ENCODE measurements around the gene C4BPA.

Gene C4BPA

GRCh38 chr1:207109004-207109403, 5.0 kb downstream of the C4BPA start:
- Histone ChIP-seq H3K27ac (no peak overlapping the region), H3K4me3 (no peak overlapping the region)
- no peak for TF ChIP-seq CTCF (IDR thresholded peaks at IDR 0.05)
- DNase-seq (ENCODE audit: low spot score) = no peak

GRCh38 chr1:207112616-207113296, 8.7 kb downstream of the C4BPA start:
- no peak for DNase-seq (ENCODE audit: low spot score)
- no peak for TF ChIP-seq CTCF (IDR thresholded peaks at IDR 0.05)
- Histone ChIP-seq H3K27ac (no peak overlapping the region), H3K4me3 (no peak overlapping the region)

GRCh38 chr1:207115269-207115668, 11.2 kb downstream of the C4BPA start:
- no peak for DNase-seq (ENCODE audit: low spot score)
- H3K4me3 ChIP-seq = no peak overlapping the region
- H3K27ac ChIP-seq = no peak overlapping the region
- TF ChIP-seq CTCF (IDR thresholded peaks at IDR 0.05) = no peak

GRCh38 chr1:207124389-207124788, 20.4 kb downstream of the C4BPA start:
- DNase-seq (ENCODE audit: low spot score) = no peak
- Histone ChIP-seq H3K4me3 (no peak overlapping the region), H3K27ac (no peak overlapping the region)
- no peak for TF ChIP-seq CTCF (IDR thresholded peaks at IDR 0.05)

- Histone ChIP-seq H3K27ac (no peak overlapping the region), H3K4me3 (no peak overlapping the region)
- no peak for TF ChIP-seq CTCF (IDR thresholded peaks at IDR 0.05)
- DNase-seq (ENCODE audit: low spot score) = no peak
These were observed 24.4 kb downstream of the C4BPA start for GRCh38 chr1:207128336-207128921.

- Histone ChIP-seq H3K4me3 (no peak overlapping the region), H3K27ac (no peak overlapping the region)
- no peak for DNase-seq (ENCODE audit: low spot score)
- no peak for TF ChIP-seq CTCF (IDR thresholded peaks at IDR 0.05)
These were observed 25.0 kb downstream of the C4BPA start for GRCh38 chr1:207129053-207129452.

Data from coronary artery (tissue), 2 donors.